H9 (cell line): Measurements from ENCODE around the gene BICRAL. TPM values are rescaled to one million over a fixed set of nuclear protein-coding genes. Genes with fewer than 3 reads are reported as not detected.
A peak's percentile ranks its signal among the peaks of the same experiment; 100 is the strongest.

ENCODE experiments used
- DNase-seq: peaks from one replicate; pipeline ENCODE4 v3.0.0-alpha.2; 2017
- H2AFZ ChIP-seq: one replicate; pipeline ENCODE4 v1.6.1; 2013; ENCODE audit warnings: mild to moderate bottlenecking, low read length, control low read depth, moderate library complexity
- H2AK5ac ChIP-seq: 2 replicates; pipeline ENCODE4 v1.6.1; 2013; ENCODE audit warnings: low read length, control low read depth, mixed read lengths; ENCODE audit not compliant: insufficient read length
- H2BK120ac ChIP-seq: one replicate; pipeline ENCODE4 v1.6.1; 2013; ENCODE audit warnings: low read depth, mild to moderate bottlenecking, low read length, control low read depth, inconsistent platforms; ENCODE audit not compliant: poor library complexity, severe bottlenecking
- H2BK12ac ChIP-seq: 2 replicates; pipeline ENCODE4 v1.6.1; 2013; ENCODE audit warnings: low read length, control low read depth, mixed read lengths, low read depth; ENCODE audit not compliant: insufficient read length
- H2BK15ac ChIP-seq: 2 replicates; pipeline ENCODE4 v1.6.1; 2013; ENCODE audit warnings: low read depth, low read length, control low read depth
- H2BK20ac ChIP-seq: one replicate; pipeline ENCODE4 v1.6.1; 2013; ENCODE audit warnings: low read depth, mild to moderate bottlenecking, low read length, control low read depth, inconsistent platforms; ENCODE audit not compliant: poor library complexity, severe bottlenecking
- H2BK5ac ChIP-seq: 2 replicates; pipeline ENCODE4 v1.6.1; 2013; ENCODE audit warnings: low read length, control low read depth, mixed read lengths; ENCODE audit not compliant: insufficient read length
- H3K14ac ChIP-seq: 2 replicates; pipeline ENCODE4 v1.6.1; 2013; ENCODE audit warnings: low read length, control low read depth; ENCODE audit not compliant: insufficient read depth
- H3K18ac ChIP-seq: 2 replicates; pipeline ENCODE4 v1.6.1; 2013; ENCODE audit warnings: low read depth, mild to moderate bottlenecking, mixed read lengths, low read length, control low read depth; ENCODE audit not compliant: insufficient read length
- H3K23ac ChIP-seq: 2 replicates; pipeline ENCODE4 v1.6.1; 2013; ENCODE audit warnings: low read length, control low read depth, mixed read lengths, low read depth; ENCODE audit not compliant: insufficient read length
- H3K23me2 ChIP-seq: 2 replicates; pipeline ENCODE4 v1.6.1; 2013; ENCODE audit warnings: low read depth, mild to moderate bottlenecking, mixed read lengths, low read length, control low read depth; ENCODE audit not compliant: insufficient read length, poor library complexity, severe bottlenecking
- H3K27ac ChIP-seq: 2 replicates; pipeline ENCODE4 v1.5.1; 2013; ENCODE audit warnings: low read length, control low read depth, mixed read lengths, low read depth; ENCODE audit not compliant: insufficient read length
- H3K27me3 ChIP-seq: 2 replicates; pipeline ENCODE4 v1.6.1; 2013; ENCODE audit warnings: low read length, control low read depth, inconsistent platforms; ENCODE audit not compliant: insufficient read depth
- H3K4ac ChIP-seq: 2 replicates; pipeline ENCODE4 v1.6.1; 2013; ENCODE audit warnings: low read depth, mild to moderate bottlenecking, control low read depth, inconsistent platforms, low read length, moderate library complexity
- H3K4me1 ChIP-seq: 2 replicates; pipeline ENCODE4 v1.6.1; 2013; ENCODE audit warnings: low read length, control low read depth, inconsistent platforms; ENCODE audit not compliant: insufficient read depth
- H3K4me2 ChIP-seq: 2 replicates; pipeline ENCODE4 v1.6.1; 2013; ENCODE audit warnings: low read length, control low read depth, mixed read lengths; ENCODE audit not compliant: insufficient read length, insufficient read depth
- H3K56ac ChIP-seq: 2 replicates; pipeline ENCODE4 v1.6.1; 2013; ENCODE audit warnings: low read depth, mild to moderate bottlenecking, mixed read lengths, low read length, control low read depth; ENCODE audit not compliant: insufficient read length
- H3K79me1 ChIP-seq: 2 replicates; pipeline ENCODE4 v1.6.1; 2013; ENCODE audit warnings: low read depth, mild to moderate bottlenecking, moderate library complexity, low read length, control low read depth, inconsistent platforms; ENCODE audit not compliant: insufficient read depth, poor library complexity, severe bottlenecking
- H3K79me2 ChIP-seq: 2 replicates; pipeline ENCODE4 v1.6.1; 2013; ENCODE audit warnings: low read length, control low read depth, inconsistent platforms; ENCODE audit not compliant: insufficient read depth
- H3K9ac ChIP-seq: 2 replicates; pipeline ENCODE4 v1.6.1; 2013; ENCODE audit warnings: low read length, control low read depth, mixed read lengths; ENCODE audit not compliant: insufficient read length; ENCODE audit errors: extremely low read depth
- H3K9me3 ChIP-seq: one replicate; pipeline ENCODE4 v1.6.1; 2013; ENCODE audit warnings: low read depth, low read length, inconsistent platforms; ENCODE audit not compliant: control insufficient read depth
- H3T11ph ChIP-seq: one replicate; pipeline ENCODE4 v1.6.1; 2013; ENCODE audit warnings: mild to moderate bottlenecking, low read length, control low read depth, inconsistent platforms
- H4K20me1 ChIP-seq: one replicate; pipeline ENCODE4 v1.6.1; 2013; ENCODE audit not compliant: control insufficient read depth, insufficient read length, insufficient read depth
- H4K5ac ChIP-seq: 2 replicates; pipeline ENCODE4 v1.6.1; 2013; ENCODE audit warnings: low read depth, mild to moderate bottlenecking, mixed read lengths, low read length, control low read depth; ENCODE audit not compliant: insufficient read length
- H4K8ac ChIP-seq: replicated peaks from 2 replicates; pipeline ENCODE4 v1.6.1; 2013; ENCODE audit warnings: low read length, control low read depth, mixed read lengths, low read depth; ENCODE audit not compliant: insufficient read length
- H4K91ac ChIP-seq: 2 replicates; pipeline ENCODE4 v1.6.1; 2013; ENCODE audit warnings: low read depth, mild to moderate bottlenecking, moderate library complexity, mixed read lengths, low read length, control low read depth; ENCODE audit not compliant: insufficient read length
- H3K27ac Mint-ChIP-seq, 3 experiments: 2 replicates in 2 of 3; 3 replicates in 1 of 3; pipeline ENCODE4 v1.8.0; 2020 to 2021; ENCODE audit warnings: mixed read lengths in 3 of 3, mild to moderate bottlenecking in 1 of 3, moderate library complexity in 1 of 3
- H3K27me3 Mint-ChIP-seq: 2 replicates; pipeline ENCODE4 v1.8.0; 2021; ENCODE audit warnings: low read depth, mild to moderate bottlenecking, moderate library complexity, mixed read lengths
- H3K36me3 Mint-ChIP-seq, 3 experiments: 2 replicates in 2 of 3; 3 replicates in 1 of 3; pipeline ENCODE4 v1.8.0; 2020 to 2021; ENCODE audit warnings: low read depth in 3 of 3, mixed read lengths in 3 of 3; ENCODE audit not compliant: insufficient read depth in 1 of 3
- H3K4me1 Mint-ChIP-seq, 2 experiments: 2 replicates each; pipeline ENCODE4 v1.8.0; 2020; ENCODE audit warnings: mixed read lengths in 2 of 2
- H3K4me3 Mint-ChIP-seq, 2 experiments: 2 replicates in 1 of 2; 3 replicates in 1 of 2; pipeline ENCODE4 v1.8.0; 2020 to 2021; ENCODE audit warnings: mild to moderate bottlenecking in 2 of 2, mixed read lengths in 2 of 2, moderate library complexity in 1 of 2
- H3K9me3 Mint-ChIP-seq, 2 experiments: 2 replicates in 1 of 2; 3 replicates in 1 of 2; pipeline ENCODE4 v1.8.0; 2020; ENCODE audit warnings: mild to moderate bottlenecking in 2 of 2, mixed read lengths in 2 of 2, moderate library complexity in 1 of 2
- WGBS: extraction: QIAGEN DNeasy Blood & Tissue Kit; methylation state at CpG from one replicate; pipeline ENCODE4 v1.1.7; 2013; ENCODE audit warnings: missing lambda C conversion rate, low lambda C conversion rate, mixed read lengths; ENCODE audit not compliant: insufficient read length; ENCODE audit errors: extremely low coverage; 5-methylcytosine and 5-hydroxymethylcytosine counted together
- total RNA-seq: library from RNA; stranded (reverse); gene quantifications from 2 replicates; pipeline ENCODE4 v1.2.1, GENCODE V29; 2021
- TF ChIP-seq, protein P1 (sequence below): fragments of 200-600 bp; sonication (generic); conservative IDR thresholded peaks from 3 replicates; pipeline ENCODE4 v1.8.0; 2021; ENCODE audit warnings: antibody characterized with exemption, mild to moderate bottlenecking

The BICRAL gene
- total RNA-seq, 1 experiment from 2014 or later, result 9.8 TPM

DNA sequence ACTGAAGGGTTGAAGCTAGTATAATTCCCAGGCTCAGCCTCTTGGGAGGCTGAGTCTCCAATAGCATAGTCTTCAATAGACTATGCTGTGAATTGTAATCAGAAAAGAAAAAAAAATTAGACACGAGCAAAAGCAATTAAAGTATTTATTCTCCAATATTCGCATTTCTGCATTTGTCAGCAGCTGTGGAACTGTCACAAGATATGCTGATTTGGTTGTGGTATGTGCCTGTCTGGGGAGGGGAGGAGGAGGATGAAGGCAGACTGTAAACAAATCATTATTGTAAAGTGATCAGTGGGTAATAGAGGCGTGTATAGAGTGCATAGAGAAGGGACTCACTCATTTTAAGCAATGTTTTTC lies 10.1 kb upstream of the BICRAL start:
- H3K18ac ChIP-seq, result no peak overlapping the region
- H2AK5ac ChIP-seq, result no peak overlapping the region
- H3K27me3 ChIP-seq, result no peaks in the 10 kb centered on the region; the same call in 1 of the 2 replicates
- H4K8ac ChIP-seq, result no peak overlapping the region
- no peak overlapping the region for H3K56ac ChIP-seq
- no peak overlapping the region for H3K4ac ChIP-seq
- H2AFZ ChIP-seq, result no peak overlapping the region
- H3K36me3 Mint-ChIP-seq, result no peaks in the 10 kb centered on the region
- no peak overlapping the region for H3K27ac ChIP-seq
- H2BK5ac ChIP-seq, result no peak overlapping the region
- no peaks in the 10 kb centered on the region for H3K79me2 ChIP-seq
- H3K79me1 ChIP-seq, result no peaks in the 10 kb centered on the region
- no peak overlapping the region for H3K23ac ChIP-seq
- H3K9me3 ChIP-seq, result no peaks in the 10 kb centered on the region
- H3K4me2 ChIP-seq, result peak overlapping the region; percentile 25
- peaks cover 4% of the 10 kb centered on the region for H3K23me2 ChIP-seq
- no peak for DNase-seq
- H3K27ac Mint-ChIP-seq, result peak overlapping the region in 2 of 3 experiments; percentile 37 to 86; a peak in 2 of 7 replicates
- peaks cover 6% of the 10 kb centered on the region; the same call in 1 of the 2 replicates for H3K27me3 Mint-ChIP-seq
- no peak overlapping the region for H3K9ac ChIP-seq
- no peaks in the 10 kb centered on the region for H4K20me1 ChIP-seq
- H3K4me3 Mint-ChIP-seq, result peak overlapping the region; percentile 28 to 60; a peak in 4 of 5 replicates
- no peak overlapping the region for H2BK120ac ChIP-seq
- no peak overlapping the region for H4K5ac ChIP-seq
- H3K4me1 Mint-ChIP-seq, result peaks cover 19 to 23% of the 10 kb centered on the region in 2 experiments
- H2BK20ac ChIP-seq, result no peak overlapping the region
- H2BK15ac ChIP-seq, result no peak overlapping the region
- H3K4me1 ChIP-seq, result peaks cover 4% of the 10 kb centered on the region; the same call in 1 of the 2 replicates
- TF ChIP-seq, protein P1, sequence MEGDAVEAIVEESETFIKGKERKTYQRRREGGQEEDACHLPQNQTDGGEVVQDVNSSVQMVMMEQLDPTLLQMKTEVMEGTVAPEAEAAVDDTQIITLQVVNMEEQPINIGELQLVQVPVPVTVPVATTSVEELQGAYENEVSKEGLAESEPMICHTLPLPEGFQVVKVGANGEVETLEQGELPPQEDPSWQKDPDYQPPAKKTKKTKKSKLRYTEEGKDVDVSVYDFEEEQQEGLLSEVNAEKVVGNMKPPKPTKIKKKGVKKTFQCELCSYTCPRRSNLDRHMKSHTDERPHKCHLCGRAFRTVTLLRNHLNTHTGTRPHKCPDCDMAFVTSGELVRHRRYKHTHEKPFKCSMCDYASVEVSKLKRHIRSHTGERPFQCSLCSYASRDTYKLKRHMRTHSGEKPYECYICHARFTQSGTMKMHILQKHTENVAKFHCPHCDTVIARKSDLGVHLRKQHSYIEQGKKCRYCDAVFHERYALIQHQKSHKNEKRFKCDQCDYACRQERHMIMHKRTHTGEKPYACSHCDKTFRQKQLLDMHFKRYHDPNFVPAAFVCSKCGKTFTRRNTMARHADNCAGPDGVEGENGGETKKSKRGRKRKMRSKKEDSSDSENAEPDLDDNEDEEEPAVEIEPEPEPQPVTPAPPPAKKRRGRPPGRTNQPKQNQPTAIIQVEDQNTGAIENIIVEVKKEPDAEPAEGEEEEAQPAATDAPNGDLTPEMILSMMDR, result no peak
- no peak overlapping the region for H3K14ac ChIP-seq
- no peaks in the 10 kb centered on the region for H3K9me3 Mint-ChIP-seq
- no CpG with 5 or more reads among the region's 3 CpGs for WGBS
- H4K91ac ChIP-seq, result no peak overlapping the region
- H2BK12ac ChIP-seq, result no peak overlapping the region
- H3T11ph ChIP-seq, result no peak overlapping the region
